ENCODE results near the gene CCDC192. TPM values are rescaled to one million over a fixed set of nuclear protein-coding genes. Genes with fewer than 3 reads are reported as not detected.

CCDC192 gene
- total and polyA plus RNA-seq, 3 experiments from 2014 or later, result not detected

DNA sequence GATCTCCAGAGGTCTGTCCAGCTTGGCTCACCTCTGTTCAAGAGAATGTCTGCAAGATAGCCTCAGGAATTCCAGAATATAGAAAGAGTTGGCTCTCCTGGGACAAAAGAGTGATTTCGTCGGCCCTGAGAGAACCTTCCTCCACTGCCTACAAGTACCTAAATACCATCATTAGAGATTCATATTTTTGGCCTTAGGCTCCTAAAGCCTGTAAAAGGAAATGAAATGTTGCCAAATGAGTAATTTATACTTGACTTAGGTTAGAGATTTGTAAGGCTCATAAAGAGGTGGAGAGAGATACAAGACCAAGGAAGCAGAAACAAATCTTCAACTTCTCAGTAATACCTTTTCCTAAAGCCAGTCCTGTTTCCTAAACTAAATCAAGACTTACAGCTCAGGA lies 146.2 kb downstream of the CCDC192 start:
- no peaks in the 10 kb centered on the region for H3K36me3 ChIP-seq (ENCODE audit: insufficient read depth, low read length)
- Mint-ChIP-seq H3K4me1 (no peaks in the 10 kb centered on the region), H3K27me3 (peaks cover 0 to 5% of the 10 kb centered on the region in 2 donors), H3K27ac (no peak overlapping the region), H3K9me3 (no peaks in the 10 kb centered on the region), H3K4me3 (no peak overlapping the region), H3K36me3 (no peaks in the 10 kb centered on the region)
- no peak overlapping the region for H3K4me3 ChIP-seq (ENCODE audit: low read length)
- DNase-seq, result no peak
- no peak overlapping the region for H3K27ac ChIP-seq (ENCODE audit: low read depth, low read length)
- H3K27me3 ChIP-seq (ENCODE audit: insufficient read depth, low read length, poor library complexity, severe bottlenecking), result no peaks in the 10 kb centered on the region
- ChIA-PET POLR2A (no interaction called here), CTCF (no interaction called here)
- H3K9me3 ChIP-seq (ENCODE audit: low read length), result no peaks in the 10 kb centered on the region
- no peaks in the 10 kb centered on the region for H3K4me1 ChIP-seq (ENCODE audit: insufficient read depth, low read length)

DNA sequence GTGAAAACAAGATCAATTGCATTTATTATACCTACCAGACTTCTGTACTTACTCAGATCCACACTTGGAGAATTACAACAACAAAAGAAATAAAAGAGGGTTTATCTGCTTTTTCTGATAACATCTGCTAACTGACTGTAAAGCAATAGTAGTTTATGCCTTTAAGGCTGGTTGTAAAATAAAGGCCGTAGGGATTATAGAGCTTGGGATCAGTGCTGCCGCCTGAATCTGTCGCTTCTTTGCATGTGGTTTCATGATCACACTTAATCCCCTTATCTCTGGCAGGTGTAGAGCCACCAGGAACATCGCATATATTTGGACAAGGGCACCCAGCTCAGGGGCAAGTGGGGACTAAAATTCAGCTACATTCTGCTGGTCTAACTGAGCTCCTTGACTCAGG lies 146.7 kb downstream of the CCDC192 start:
- no peaks in the 10 kb centered on the region for H3K9me3 ChIP-seq (ENCODE audit: low read length)
- H3K4me1 ChIP-seq (ENCODE audit: insufficient read depth, low read length), result no peaks in the 10 kb centered on the region
- DNase-seq, result no peak
- ChIA-PET CTCF (no interaction called here), POLR2A (interaction anchor here (0.5 kb wide), 1 partner anchor 82 kb away, joined by 6 read pairs; no protein-coding TSS in a partner anchor)
- no peaks in the 10 kb centered on the region for H3K36me3 Mint-ChIP-seq
- no peaks in the 10 kb centered on the region for H3K36me3 ChIP-seq (ENCODE audit: insufficient read depth, low read length)
- no peaks in the 10 kb centered on the region for H3K4me1 Mint-ChIP-seq
- H3K27ac Mint-ChIP-seq, result no peak overlapping the region
- H3K4me3 Mint-ChIP-seq, result no peak overlapping the region
- peaks cover 0 to 5% of the 10 kb centered on the region in 2 donors for H3K27me3 Mint-ChIP-seq
- H3K4me3 ChIP-seq (ENCODE audit: low read length), result no peak overlapping the region
- H3K27me3 ChIP-seq (ENCODE audit: insufficient read depth, low read length, poor library complexity, severe bottlenecking), result no peaks in the 10 kb centered on the region
- H3K27ac ChIP-seq (ENCODE audit: low read depth, low read length), result no peak overlapping the region
- H3K9me3 Mint-ChIP-seq, result no peaks in the 10 kb centered on the region

DNA sequence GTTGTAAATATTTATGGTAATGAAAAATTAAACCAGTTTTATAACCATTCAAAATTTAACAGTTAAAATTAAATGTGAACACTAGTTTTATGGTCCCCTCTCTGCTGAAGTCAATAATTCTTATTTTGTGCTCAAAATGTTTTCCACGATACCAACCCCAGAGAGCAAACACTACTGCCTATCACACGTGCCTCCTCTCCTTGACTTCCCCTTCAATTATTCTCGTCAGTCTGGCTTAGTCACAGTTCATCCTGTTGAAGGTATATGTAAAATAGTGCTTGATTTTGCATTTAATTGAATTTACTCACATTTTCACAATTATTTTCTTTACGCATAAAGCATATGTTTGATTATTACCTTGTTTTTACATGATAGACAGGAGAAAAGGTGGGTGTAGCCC lies 148.8 kb downstream of the CCDC192 start:
- ChIA-PET CTCF (no interaction called here), POLR2A (no interaction called here)
- no peaks in the 10 kb centered on the region for H3K9me3 ChIP-seq (ENCODE audit: low read length)
- peaks cover 0 to 5% of the 10 kb centered on the region in 2 donors for H3K27me3 Mint-ChIP-seq
- no peak overlapping the region for H3K4me3 ChIP-seq (ENCODE audit: low read length)
- no peaks in the 10 kb centered on the region for H3K27me3 ChIP-seq (ENCODE audit: insufficient read depth, low read length, poor library complexity, severe bottlenecking)
- H3K27ac Mint-ChIP-seq, result no peak overlapping the region
- no peaks in the 10 kb centered on the region for H3K4me1 Mint-ChIP-seq
- H3K4me1 ChIP-seq (ENCODE audit: insufficient read depth, low read length), result no peaks in the 10 kb centered on the region
- DNase-seq, result no peak
- no peak overlapping the region for H3K27ac ChIP-seq (ENCODE audit: low read depth, low read length)
- no peaks in the 10 kb centered on the region for H3K36me3 ChIP-seq (ENCODE audit: insufficient read depth, low read length)
- H3K4me3 Mint-ChIP-seq, result no peak overlapping the region
- no peaks in the 10 kb centered on the region for H3K9me3 Mint-ChIP-seq
- H3K36me3 Mint-ChIP-seq, result no peaks in the 10 kb centered on the region

DNA sequence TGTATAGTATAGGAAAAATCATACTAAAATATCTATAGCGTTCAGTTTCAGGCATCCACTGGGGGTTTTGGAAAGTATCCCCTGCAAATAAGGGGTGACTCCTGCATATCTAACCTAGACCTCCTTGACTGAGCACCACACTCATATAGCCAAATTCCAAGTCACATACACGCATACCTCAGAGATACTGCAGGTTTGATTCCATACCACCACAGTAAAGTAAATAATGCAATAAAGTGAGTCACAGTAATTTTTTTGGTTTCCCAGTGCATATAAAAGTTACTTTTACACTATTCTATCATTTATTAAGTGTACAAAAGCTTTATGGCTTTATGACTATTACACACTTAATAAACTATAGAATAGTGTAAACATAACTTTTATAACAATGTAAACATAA lies 151.3 kb downstream of the CCDC192 start:
- CTCF ChIA-PET, result no interaction called here
- no peaks in the 10 kb centered on the region for H3K9me3 ChIP-seq (ENCODE audit: low read length)
- Mint-ChIP-seq H3K9me3 (peaks cover 0 to 3% (median 0%) of the 10 kb centered on the region in 5 donors), H3K27ac (no peak overlapping the region), H3K27me3 (peaks cover 11% of the 10 kb centered on the region in 2 donors), H3K4me1 (no peaks in the 10 kb centered on the region), H3K36me3 (no peaks in the 10 kb centered on the region), H3K4me3 (no peak overlapping the region)
- POLR2A ChIA-PET, result no interaction called here
- H3K4me3 ChIP-seq (ENCODE audit: low read length), result no peak overlapping the region
- no peaks in the 10 kb centered on the region for H3K27me3 ChIP-seq (ENCODE audit: insufficient read depth, low read length, poor library complexity, severe bottlenecking)
- no peak for DNase-seq
- H3K4me1 ChIP-seq (ENCODE audit: insufficient read depth, low read length), result no peaks in the 10 kb centered on the region
- no peak overlapping the region for H3K27ac ChIP-seq (ENCODE audit: low read depth, low read length)
- H3K36me3 ChIP-seq (ENCODE audit: insufficient read depth, low read length), result no peaks in the 10 kb centered on the region

DNA sequence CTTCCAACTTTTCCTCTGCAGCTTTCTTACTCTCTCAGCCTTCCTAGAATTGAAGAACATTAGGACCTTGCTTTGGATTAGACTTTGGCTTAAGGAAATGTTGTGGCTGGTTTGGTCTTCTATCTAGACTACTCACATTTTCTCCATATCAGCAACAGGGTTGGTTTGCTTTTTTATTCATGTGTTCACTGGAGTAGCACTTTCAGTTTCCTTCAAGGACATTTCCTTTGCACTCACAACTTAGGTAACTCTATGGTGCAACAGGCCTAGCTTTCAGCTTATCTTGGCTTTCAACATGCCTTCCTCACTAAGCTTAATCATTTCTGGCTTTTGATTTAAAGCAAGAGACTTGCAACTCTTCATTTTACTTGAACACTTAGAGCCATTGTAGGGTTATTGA lies 153.1 kb downstream of the CCDC192 start:
- Mint-ChIP-seq H3K9me3 (peaks cover 0 to 3% (median 0%) of the 10 kb centered on the region in 5 donors), H3K27me3 (peaks cover 9 to 22% of the 10 kb centered on the region in 2 donors), H3K4me3 (no peak overlapping the region), H3K27ac (no peak overlapping the region), H3K4me1 (no peaks in the 10 kb centered on the region), H3K36me3 (no peaks in the 10 kb centered on the region)
- Histone ChIP-seq H3K4me1 (ENCODE audit: insufficient read depth, low read length) (no peaks in the 10 kb centered on the region), H3K36me3 (ENCODE audit: insufficient read depth, low read length) (no peaks in the 10 kb centered on the region), H3K9me3 (ENCODE audit: low read length) (no peaks in the 10 kb centered on the region), H3K27me3 (ENCODE audit: insufficient read depth, low read length, poor library complexity, severe bottlenecking) (no peaks in the 10 kb centered on the region), H3K4me3 (ENCODE audit: low read length) (no peak overlapping the region), H3K27ac (ENCODE audit: low read depth, low read length) (no peak overlapping the region)
- CTCF ChIA-PET, result no interaction called here
- POLR2A ChIA-PET, result no interaction called here
- DNase-seq, result no peak

DNA sequence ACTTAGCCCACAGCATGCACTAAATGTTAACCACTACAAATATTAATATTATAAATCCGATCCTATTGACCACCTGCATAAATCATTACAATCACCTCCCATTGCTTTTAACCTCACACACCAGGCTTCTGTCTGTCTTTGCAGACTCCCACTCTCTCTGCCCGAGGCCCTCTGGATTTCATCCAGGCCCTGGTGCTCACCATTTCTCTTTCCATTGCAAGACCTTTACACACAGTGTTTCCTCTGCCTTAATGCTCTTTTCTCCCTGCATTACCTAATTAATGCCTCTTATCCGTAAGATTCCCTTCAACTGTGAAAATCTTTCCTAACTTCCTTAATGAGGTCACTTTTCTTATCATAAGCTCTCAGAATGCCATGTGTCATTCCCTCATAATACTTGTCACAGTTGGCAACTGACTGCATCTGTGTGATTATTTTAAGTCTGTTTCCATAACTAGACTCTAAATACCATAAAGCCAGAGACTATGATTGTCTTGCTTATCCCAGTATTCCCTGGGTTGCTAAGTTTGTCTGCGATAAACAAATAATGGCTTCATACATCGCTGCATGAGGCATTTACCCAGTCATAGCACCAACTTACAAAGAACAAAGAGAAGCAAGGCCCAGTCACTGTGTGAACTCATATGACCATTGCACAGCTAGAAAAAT lies 155.1 kb downstream of the CCDC192 start:
- peaks cover 8 to 22% of the 10 kb centered on the region in 2 donors for H3K27me3 Mint-ChIP-seq
- Histone ChIP-seq H3K27me3 (ENCODE audit: insufficient read depth, low read length, poor library complexity, severe bottlenecking) (no peaks in the 10 kb centered on the region), H3K9me3 (ENCODE audit: low read length) (no peaks in the 10 kb centered on the region), H3K27ac (ENCODE audit: low read depth, low read length) (no peak overlapping the region), H3K4me1 (ENCODE audit: insufficient read depth, low read length) (no peaks in the 10 kb centered on the region), H3K36me3 (ENCODE audit: insufficient read depth, low read length) (no peaks in the 10 kb centered on the region), H3K4me3 (ENCODE audit: low read length) (no peak overlapping the region)
- peaks cover 0 to 3% (median 0%) of the 10 kb centered on the region in 5 donors for H3K9me3 Mint-ChIP-seq
- POLR2A ChIA-PET, result no interaction called here
- H3K4me3 Mint-ChIP-seq, result no peak overlapping the region
- DNase-seq, result no peak
- CTCF ChIA-PET, result no interaction called here
- no peaks in the 10 kb centered on the region for H3K4me1 Mint-ChIP-seq
- no peak overlapping the region for H3K27ac Mint-ChIP-seq
- no peaks in the 10 kb centered on the region for H3K36me3 Mint-ChIP-seq

DNA sequence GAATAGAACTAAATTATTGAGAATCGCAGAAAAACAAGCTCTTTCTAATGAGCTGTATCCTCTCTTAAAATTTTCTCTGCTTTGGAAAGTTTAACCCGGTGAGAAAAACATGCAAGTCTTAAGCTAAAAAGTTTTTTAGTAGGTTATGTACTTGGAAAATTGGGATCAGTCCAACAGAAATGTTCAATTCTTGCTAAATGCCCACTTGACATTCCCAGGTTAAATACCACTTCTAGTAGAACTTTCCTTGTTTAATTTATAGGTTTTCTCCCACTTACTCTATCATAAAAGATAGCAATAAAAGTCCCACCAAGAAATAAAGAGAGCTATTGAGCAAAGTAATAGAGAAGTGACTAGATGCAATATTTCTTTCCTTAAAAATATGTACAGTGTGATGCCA lies 157.1 kb downstream of the CCDC192 start:
- Histone ChIP-seq H3K36me3 (ENCODE audit: insufficient read depth, low read length) (no peaks in the 10 kb centered on the region), H3K27ac (ENCODE audit: low read depth, low read length) (no peak overlapping the region), H3K4me1 (ENCODE audit: insufficient read depth, low read length) (no peaks in the 10 kb centered on the region), H3K9me3 (ENCODE audit: low read length) (no peaks in the 10 kb centered on the region), H3K4me3 (ENCODE audit: low read length) (no peak overlapping the region), H3K27me3 (ENCODE audit: insufficient read depth, low read length, poor library complexity, severe bottlenecking) (no peaks in the 10 kb centered on the region)
- Mint-ChIP-seq H3K4me3 (no peak overlapping the region), H3K27ac (no peak overlapping the region), H3K9me3 (peaks cover 0 to 3% (median 0%) of the 10 kb centered on the region in 5 donors), H3K27me3 (peaks cover 7 to 22% of the 10 kb centered on the region in 2 donors), H3K4me1 (no peaks in the 10 kb centered on the region), H3K36me3 (no peaks in the 10 kb centered on the region)
- DNase-seq, result no peak
- POLR2A ChIA-PET, result no interaction called here
- CTCF ChIA-PET, result no interaction called here

DNA sequence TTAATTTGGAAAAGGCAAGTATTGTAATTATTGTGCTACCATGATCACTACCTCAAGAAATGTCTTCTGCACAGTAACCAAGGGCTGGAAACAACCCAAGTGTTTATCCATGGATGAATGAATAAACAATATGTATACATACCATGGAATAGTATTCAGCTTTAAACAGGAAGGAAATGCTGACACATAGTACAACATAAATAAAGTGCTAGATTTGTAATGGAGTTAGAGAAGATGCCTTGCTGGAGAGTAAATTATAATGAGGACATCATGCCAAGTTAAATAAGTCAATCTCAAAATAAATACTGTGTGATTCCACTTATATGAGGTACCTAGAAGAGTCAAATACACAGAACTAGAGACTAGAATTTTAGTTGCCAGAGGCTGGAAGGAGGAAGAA lies 160.0 kb downstream of the CCDC192 start:
- Histone ChIP-seq H3K27me3 (ENCODE audit: insufficient read depth, low read length, poor library complexity, severe bottlenecking) (no peaks in the 10 kb centered on the region), H3K9me3 (ENCODE audit: low read length) (no peaks in the 10 kb centered on the region), H3K4me3 (ENCODE audit: low read length) (no peak overlapping the region), H3K4me1 (ENCODE audit: insufficient read depth, low read length) (no peaks in the 10 kb centered on the region), H3K36me3 (ENCODE audit: insufficient read depth, low read length) (no peaks in the 10 kb centered on the region), H3K27ac (ENCODE audit: low read depth, low read length) (no peak overlapping the region)
- no peak overlapping the region for H3K4me3 Mint-ChIP-seq
- no peak for DNase-seq
- H3K27me3 Mint-ChIP-seq, result peaks cover 9 to 20% of the 10 kb centered on the region in 2 donors
- ChIA-PET CTCF (no interaction called here), POLR2A (no interaction called here)
- no peak overlapping the region for H3K27ac Mint-ChIP-seq
- peaks cover 0 to 2% (median 0%) of the 10 kb centered on the region in 5 donors for H3K9me3 Mint-ChIP-seq
- H3K4me1 Mint-ChIP-seq, result no peaks in the 10 kb centered on the region
- no peaks in the 10 kb centered on the region for H3K36me3 Mint-ChIP-seq
